Stimulated activated CD4-positive, alpha-beta T cell treated with anti-CD3 and anti-CD28 coated beads, Interleukin-1b, Interleukin-23, amount 100 ng/mL, for 48 hours (primary cell): ENCODE measurements around the gene PCED1B.

Source experiments
- DNase-seq: peaks from one replicate; pipeline ENCODE4 v3.0.0-alpha.2; 2020

PCED1B gene

DNA sequence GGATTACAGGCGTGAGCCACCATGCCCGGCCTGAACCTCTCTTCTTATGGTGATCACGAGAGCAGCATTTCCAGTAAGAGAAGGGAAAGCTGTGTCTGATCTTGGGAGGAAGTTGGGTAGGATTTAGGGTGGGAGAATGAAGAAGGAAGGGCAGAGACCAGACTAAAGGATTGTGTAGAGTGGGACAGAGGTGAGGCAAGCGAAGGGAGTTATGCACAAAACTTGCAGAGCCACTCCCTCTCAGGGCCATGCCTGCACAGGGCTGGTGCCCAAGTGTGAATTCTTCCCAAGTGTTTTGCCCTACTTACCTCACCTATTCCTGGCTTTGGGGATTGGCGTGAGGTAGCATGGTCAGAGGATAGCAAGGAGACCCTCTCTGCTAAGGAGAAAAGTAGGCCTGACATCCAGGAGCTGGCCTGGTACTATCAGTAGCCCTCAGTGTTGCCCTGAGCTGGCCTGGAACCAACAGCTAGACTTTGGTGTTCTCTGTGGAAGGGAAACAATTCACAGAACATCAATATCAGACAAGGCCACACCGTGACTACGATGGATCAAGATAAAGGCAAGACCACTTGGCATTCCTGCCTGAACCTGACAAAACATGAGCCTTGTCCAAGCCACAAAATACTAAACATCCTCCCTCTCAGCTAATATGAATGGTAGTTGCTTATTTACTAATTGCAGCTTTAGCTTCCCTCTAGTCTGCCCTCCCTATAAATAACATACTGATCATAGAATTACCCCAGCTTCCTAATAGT is 201.3 kb downstream of the PCED1B start:
- DNase-seq = no peak

DNA sequence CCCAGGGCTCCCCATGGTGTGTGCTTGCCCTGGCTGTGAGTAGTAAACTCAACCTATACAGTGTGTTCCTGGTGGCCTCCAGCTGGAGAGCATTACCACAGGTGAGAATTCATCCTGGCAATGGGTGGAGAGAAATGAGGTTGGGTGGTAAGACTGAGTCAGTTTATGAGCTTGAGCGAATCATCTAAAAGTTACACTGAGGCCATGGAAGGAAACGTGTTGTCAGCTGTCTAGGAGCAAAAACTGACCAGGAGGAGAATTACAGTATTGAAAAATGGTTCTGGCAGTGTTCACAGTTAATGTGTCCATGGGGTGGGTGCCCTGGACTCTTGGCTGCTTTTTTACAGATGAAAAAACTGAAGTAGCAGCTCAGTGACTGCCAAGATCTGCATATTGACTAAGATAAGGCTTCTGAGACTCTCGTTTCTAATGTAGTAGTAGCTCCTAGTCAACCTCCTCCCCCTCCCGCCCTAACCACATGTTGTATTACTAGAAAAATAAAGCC is 202.3 kb downstream of the PCED1B start:
- DNase-seq = peak; percentile 73

DNA sequence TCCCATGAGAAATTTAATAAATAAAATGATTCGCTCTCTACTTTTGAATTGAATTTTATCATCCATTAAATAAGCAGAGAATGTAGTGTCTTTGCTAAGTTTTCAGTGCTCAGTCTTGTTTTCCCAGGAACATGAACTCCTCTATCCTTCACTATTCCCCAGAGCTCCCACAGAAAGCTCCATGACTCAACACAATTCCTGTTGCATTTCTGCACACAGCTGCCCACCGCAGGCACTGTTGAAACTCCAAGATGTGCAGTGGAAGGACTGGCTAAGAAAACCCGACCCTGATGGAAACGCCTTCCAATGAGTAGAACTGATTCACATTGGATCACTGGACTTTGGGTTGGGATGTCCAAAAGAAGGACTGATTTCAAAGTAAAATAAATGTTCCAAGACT is 202.8 kb downstream of the PCED1B start:
- no peak for DNase-seq
